ENCODE measurements around the gene FAN1. TPM values are rescaled to one million over a fixed set of nuclear protein-coding genes. Genes with fewer than 3 reads are reported as not detected.

Gene FAN1
- total RNA-seq, 1 experiment from 2014 or later = 28.2 TPM

GRCh38 chr15:30974112-30974511 lies 70.4 kb downstream of the FAN1 start:
- peaks cover 3% of the 10 kb centered on the region for H3K79me1 ChIP-seq (ENCODE audit: insufficient read depth, low read depth, low read length, poor library complexity, severe bottlenecking)
- no peak overlapping the region for H3T11ph ChIP-seq (ENCODE audit: low read length)
- no peaks in the 10 kb centered on the region; a peak in 1 of 5 replicates for H3K9me3 Mint-ChIP-seq
- H3K14ac ChIP-seq (ENCODE audit: insufficient read depth, low read length) = no peak overlapping the region
- H3K27me3 ChIP-seq (ENCODE audit: insufficient read depth, low read length) = no peaks in the 10 kb centered on the region
- H2BK20ac ChIP-seq (ENCODE audit: low read depth, low read length, poor library complexity, severe bottlenecking) = no peak overlapping the region
- no peak overlapping the region for H4K91ac ChIP-seq (ENCODE audit: insufficient read length, low read depth, low read length)
- H3K18ac ChIP-seq (ENCODE audit: insufficient read length, low read depth, low read length) = no peak overlapping the region
- TF ChIP-seq, protein P1, sequence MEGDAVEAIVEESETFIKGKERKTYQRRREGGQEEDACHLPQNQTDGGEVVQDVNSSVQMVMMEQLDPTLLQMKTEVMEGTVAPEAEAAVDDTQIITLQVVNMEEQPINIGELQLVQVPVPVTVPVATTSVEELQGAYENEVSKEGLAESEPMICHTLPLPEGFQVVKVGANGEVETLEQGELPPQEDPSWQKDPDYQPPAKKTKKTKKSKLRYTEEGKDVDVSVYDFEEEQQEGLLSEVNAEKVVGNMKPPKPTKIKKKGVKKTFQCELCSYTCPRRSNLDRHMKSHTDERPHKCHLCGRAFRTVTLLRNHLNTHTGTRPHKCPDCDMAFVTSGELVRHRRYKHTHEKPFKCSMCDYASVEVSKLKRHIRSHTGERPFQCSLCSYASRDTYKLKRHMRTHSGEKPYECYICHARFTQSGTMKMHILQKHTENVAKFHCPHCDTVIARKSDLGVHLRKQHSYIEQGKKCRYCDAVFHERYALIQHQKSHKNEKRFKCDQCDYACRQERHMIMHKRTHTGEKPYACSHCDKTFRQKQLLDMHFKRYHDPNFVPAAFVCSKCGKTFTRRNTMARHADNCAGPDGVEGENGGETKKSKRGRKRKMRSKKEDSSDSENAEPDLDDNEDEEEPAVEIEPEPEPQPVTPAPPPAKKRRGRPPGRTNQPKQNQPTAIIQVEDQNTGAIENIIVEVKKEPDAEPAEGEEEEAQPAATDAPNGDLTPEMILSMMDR (conservative IDR thresholded peaks at IDR 0.05) = no peak
- H2BK120ac ChIP-seq (ENCODE audit: low read depth, low read length, poor library complexity, severe bottlenecking) = no peak overlapping the region
- no peak overlapping the region for H3K9ac ChIP-seq (ENCODE audit: extremely low read depth, insufficient read length, low read length)
- no peaks in the 10 kb centered on the region for H3K9me3 ChIP-seq (ENCODE audit: control insufficient read depth, low read depth, low read length)
- H4K5ac ChIP-seq (ENCODE audit: insufficient read length, low read depth, low read length) = no peak overlapping the region
- H3K23ac ChIP-seq (ENCODE audit: insufficient read length, low read depth, low read length) = no peak overlapping the region
- no peak overlapping the region for H3K27ac ChIP-seq (ENCODE audit: insufficient read length, low read depth, low read length)
- H3K36me3 Mint-ChIP-seq (ENCODE audit: insufficient read depth in 1 of 3, low read depth in 3 of 3) = peaks cover 0 to 31% (median 18%) of the 10 kb centered on the region in 3 experiments; a peak in 4 of 7 replicates
- H2AFZ ChIP-seq (ENCODE audit: low read length) = no peak overlapping the region
- no peak overlapping the region for H3K4me3 Mint-ChIP-seq
- no peak overlapping the region for H4K8ac ChIP-seq (replicated peaks; ENCODE audit: insufficient read length, low read depth, low read length)
- no peak overlapping the region for H3K4me2 ChIP-seq (ENCODE audit: insufficient read depth, insufficient read length, low read length)
- 0 out of 2 replicates have a peak, but pooled peaks cover 2% of the 10 kb centered on the region for H3K4me1 ChIP-seq (ENCODE audit: insufficient read depth, low read length)
- no peak overlapping the region for H2BK5ac ChIP-seq (ENCODE audit: insufficient read length, low read length)
- H3K4ac ChIP-seq (ENCODE audit: low read depth, low read length) = no peak overlapping the region
- no peak overlapping the region; a peak in 1 of 7 replicates for H3K27ac Mint-ChIP-seq
- no peaks in the 10 kb centered on the region for H3K23me2 ChIP-seq (ENCODE audit: insufficient read length, low read depth, low read length, poor library complexity, severe bottlenecking)
- no CpG with 5 or more reads among the region's 5 CpGs for WGBS (ENCODE audit: extremely low coverage, insufficient read length, low lambda C conversion rate)
- H3K79me2 ChIP-seq (ENCODE audit: insufficient read depth, low read length) = no peaks in the 10 kb centered on the region
- H2BK15ac ChIP-seq (ENCODE audit: low read depth, low read length) = no peak overlapping the region
- no peak overlapping the region for H3K56ac ChIP-seq (ENCODE audit: insufficient read length, low read depth, low read length)
- peaks cover 4% of the 10 kb centered on the region in 2 experiments for H3K4me1 Mint-ChIP-seq
- no peaks in the 10 kb centered on the region for H4K20me1 ChIP-seq (ENCODE audit: control insufficient read depth, insufficient read depth, insufficient read length)
- H2BK12ac ChIP-seq (ENCODE audit: insufficient read length, low read depth, low read length) = no peak overlapping the region
- H2AK5ac ChIP-seq (ENCODE audit: insufficient read length, low read length) = no peak overlapping the region
- H3K27me3 Mint-ChIP-seq (ENCODE audit: low read depth) = no peaks in the 10 kb centered on the region
- DNase-seq = no peak

Measured in H9 (cell line).